ENCODE data around the gene LRRTM4.
"Not testable (repeated sequence)": the region's sequence is repeated elsewhere in the genome, so short reads cannot be mapped to it uniquely, and the experiment has no call there.

Gene LRRTM4

DNA sequence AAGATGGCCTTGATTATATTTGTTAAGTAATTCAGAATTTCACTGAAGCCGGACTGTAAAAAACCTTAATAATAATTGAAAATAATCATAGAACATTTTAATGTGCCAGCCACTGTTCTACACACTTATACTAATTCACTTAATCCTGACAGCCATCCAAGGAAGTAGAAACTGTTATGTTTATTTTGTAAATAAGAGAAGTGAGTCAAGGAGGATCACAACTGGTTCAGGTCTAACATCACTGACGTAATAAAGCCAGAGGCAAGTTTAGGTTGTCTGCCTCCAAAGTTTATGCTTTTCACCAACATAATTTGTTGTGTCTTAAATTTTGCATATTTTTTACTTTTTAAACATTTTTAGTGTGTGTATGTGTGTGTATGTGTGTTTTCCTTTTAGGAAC lies 436.1 kb downstream of the LRRTM4 start:
- no peak for DNase-seq (ENCODE audit: low spot score)

- no peak for DNase-seq (ENCODE audit: low spot score)
These were observed 436.6 kb downstream of the LRRTM4 start for GRCh38 chr2:77085561-77085960.

- no peak for DNase-seq (ENCODE audit: low spot score)
These were observed 440.6 kb downstream of the LRRTM4 start for GRCh38 chr2:77081597-77081996.

- DNase-seq (ENCODE audit: low spot score) = peak; percentile 37
These were observed 457.9 kb downstream of the LRRTM4 start for GRCh38 chr2:77064324-77064723.

- no peak for DNase-seq (ENCODE audit: low spot score)
These were observed 467.2 kb downstream of the LRRTM4 start for GRCh38 chr2:77054938-77055337.

DNA sequence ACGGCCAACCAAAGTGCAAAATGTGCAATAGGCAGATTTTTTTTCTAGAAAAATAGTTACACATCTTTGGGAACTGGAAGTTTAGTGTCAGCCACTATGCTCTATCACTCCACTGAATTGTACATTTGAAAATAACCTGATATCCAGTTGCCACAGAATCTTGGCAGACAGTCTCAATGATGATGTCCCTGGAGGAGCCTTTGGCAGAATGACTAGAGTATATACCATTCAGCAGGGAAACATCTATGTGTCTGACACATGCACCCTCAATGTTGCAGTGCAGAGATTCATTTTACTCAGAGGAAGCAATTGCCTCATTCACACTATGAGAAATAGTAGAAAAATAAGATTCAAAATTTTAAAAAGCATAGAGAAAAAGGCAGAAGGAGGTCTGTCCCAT lies 475.8 kb downstream of the LRRTM4 start:
- no peak for DNase-seq (ENCODE audit: low spot score)

DNA sequence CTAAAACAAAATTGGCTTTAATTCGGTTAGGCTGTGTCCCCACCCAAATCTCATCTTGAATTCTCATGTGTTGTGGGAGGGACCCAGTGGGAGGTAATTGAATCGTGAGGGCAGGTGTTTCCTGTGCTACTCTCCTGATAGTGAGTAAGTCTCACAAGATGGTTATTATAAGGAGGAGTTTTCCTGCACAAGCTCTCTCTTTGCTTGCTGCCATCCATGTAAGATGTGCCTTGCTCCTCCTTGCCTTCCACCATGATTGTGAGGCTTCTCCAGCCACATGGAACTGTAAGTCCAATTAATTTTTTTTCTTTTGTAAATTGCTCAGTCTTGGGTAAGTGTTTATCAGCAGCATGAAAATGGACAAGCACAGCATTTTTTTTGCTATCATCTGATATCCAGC lies 476.7 kb downstream of the LRRTM4 start:
- not testable (repeated sequence) for DNase-seq (ENCODE audit: low spot score)

DNA sequence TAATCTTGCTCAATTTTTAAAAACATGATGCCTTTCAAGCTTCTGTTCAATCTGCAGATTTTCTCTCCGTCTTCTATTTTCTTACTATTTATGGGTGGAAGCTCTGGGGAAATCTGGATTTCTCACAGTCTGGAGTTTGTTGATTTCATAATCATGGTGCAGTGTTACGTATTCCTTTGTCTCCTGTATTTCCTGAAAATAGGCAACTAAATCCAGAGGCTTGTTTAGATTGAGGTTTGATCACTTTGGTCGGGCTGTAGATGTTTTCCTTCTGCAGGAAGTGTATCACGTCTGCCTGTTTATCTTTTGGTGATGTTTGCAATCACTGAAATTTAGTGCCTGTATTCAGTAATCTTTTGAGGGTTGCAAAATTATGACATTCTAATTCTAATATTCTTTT lies 487.7 kb downstream of the LRRTM4 start:
- no peak for DNase-seq (ENCODE audit: low spot score)

DNA sequence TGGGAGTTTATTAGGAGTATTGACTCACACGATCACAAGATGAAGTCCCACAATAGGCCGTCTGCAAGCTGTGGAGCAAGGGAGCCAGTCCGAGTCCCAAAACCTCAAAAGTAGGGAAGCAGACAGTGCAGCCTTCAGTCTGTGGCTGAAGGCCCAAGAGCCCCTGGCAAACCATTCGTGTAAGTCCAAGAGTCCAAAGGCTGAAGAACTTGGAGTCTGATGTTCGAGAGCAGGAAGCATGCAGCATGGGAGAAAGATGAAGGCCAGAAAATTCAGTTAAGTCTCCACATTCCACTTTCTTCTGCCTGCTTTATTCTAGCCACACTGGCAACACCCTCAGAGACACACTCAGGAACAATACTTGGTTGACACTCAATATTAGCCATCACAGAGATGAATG lies 492.9 kb downstream of the LRRTM4 start:
- not testable (repeated sequence) for DNase-seq (ENCODE audit: low spot score)

DNA sequence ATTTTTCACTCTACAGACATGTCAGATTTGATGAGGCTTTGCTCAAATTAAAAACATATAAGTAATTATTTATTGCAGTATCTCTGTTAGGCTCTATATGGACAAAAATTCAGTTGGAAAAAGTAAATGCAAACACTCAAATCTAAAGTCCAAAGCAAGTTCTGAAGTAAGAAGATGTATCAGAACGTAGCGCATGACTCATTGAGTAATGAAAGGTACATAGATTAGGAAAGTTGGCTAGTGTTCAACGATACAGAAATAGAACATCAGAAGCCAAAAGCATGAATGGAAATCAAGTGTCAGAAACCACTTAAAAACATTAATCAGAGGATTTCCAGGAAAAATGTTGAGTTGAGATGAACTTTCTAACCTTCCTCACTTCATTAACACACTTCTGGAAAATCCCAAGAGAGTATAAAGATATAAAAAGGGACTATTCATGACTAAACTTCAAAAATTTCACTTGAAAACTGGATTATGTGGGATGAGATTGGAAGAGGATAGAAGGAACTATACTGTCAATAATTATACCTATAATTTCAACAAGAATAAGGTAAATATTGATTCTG lies 494.1 kb downstream of the LRRTM4 start:
- DNase-seq (ENCODE audit: low spot score) = peak; percentile 28

- no peak for DNase-seq (ENCODE audit: low spot score)
These were observed 496.5 kb downstream of the LRRTM4 start for GRCh38 chr2:77025714-77026113.

DNA sequence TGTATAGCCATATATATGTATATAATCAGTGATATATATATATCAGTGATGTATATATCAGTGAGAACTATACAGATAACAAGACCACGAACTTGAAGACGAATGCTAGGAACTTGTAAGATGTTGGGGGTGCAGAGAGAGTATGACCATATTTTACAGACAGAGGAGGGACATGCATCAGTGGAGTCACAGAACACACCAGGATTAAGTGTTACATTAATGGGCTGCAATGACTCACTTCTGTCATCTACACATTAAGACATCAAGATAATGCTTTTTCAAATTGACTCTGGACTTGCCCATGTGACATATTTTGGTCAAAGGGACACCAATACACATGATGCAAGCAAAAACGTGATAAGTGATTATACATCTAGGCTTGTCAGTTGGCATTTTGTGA lies 501.0 kb downstream of the LRRTM4 start:
- DNase-seq (ENCODE audit: low spot score) = no peak

DNA sequence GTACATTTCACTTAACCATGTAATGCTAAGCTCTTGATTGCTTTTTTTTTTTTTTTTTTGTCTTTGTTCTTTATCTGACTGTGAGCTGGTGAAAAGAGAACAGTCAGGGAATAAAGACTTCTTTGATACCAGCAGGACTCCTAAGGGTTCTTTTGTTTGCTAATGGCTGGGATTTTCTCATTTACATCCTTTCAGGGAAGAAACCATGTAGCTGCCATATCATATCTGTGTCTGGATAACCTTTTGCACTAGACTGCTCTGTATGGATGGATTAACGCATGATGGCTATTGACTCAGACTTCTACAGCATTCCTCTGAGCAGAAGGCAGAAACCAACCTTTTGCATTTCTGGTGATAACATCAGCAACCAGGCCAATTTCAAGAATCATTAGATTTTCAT lies 504.0 kb downstream of the LRRTM4 start:
- no peak for DNase-seq (ENCODE audit: low spot score)

GRCh38 chr2:77017355-77017745 lies 504.8 kb downstream of the LRRTM4 start:
- DNase-seq (ENCODE audit: low spot score) = no peak

DNA sequence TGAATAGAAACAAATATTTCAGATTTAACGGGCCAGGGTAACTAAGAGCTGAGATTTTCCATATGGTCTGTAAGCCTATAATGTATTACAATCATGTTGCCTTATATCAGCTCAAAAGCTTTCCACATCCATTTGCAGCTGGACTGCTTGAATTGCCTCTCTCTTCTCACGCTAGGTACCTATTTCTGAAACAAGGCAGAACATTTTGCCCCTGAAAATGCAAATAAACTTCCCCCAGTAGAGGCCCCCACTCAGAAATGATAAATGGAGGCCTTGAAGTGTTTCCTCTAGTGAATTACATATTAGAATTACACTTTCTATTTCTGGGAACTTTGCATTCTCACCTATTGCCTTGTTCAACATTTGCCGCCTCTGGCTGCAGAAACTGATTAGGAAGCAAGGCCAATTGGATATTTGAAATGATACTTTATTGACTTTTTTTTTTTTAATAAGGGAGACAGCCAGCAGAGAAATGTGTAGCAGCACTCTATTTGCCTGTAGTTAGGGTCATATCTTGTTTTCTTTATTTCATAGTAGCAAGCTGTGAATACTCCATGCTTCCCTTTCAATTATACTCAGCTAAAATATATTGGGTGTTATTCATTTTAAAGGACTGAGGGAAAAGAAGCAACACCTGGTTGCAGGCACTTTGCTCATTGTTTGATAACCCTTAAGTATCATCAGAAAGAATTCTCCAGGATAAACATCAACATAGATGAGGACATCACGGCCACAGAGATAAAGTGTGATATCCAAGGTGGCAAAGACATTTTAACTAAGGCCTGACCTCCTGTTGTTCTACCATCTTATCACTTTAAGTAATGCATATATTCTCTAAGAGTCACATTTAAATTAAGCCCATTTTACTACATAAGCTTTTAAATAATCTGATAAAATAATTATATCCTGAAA lies 505.5 kb downstream of the LRRTM4 start:
- no peak for DNase-seq (ENCODE audit: low spot score)

DNA sequence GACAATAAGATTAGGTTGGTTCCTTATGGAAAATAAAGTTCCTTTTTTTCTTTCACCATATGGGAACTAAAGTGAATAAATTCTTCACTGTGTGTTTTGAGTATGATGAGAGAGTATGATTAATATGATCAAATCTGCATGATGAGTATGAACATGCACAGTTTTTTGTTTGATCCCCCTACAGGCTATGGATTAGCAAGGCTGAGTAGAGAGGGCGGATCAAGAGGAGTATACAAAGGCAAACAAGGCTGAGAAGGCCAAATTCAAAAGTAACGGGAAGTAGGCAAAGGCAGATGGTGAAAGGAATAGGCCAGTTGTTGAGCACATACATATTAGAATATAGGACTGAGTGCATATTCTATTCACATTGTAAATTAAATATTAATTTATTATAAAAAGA lies 508.2 kb downstream of the LRRTM4 start:
- no peak for DNase-seq (ENCODE audit: low spot score)

GRCh38 chr2:77013457-77013856 lies 508.7 kb downstream of the LRRTM4 start:
- no peak for DNase-seq (ENCODE audit: low spot score)

- no peak for DNase-seq (ENCODE audit: low spot score)
These were observed 512.9 kb downstream of the LRRTM4 start for GRCh38 chr2:77009307-77009706.

DNA sequence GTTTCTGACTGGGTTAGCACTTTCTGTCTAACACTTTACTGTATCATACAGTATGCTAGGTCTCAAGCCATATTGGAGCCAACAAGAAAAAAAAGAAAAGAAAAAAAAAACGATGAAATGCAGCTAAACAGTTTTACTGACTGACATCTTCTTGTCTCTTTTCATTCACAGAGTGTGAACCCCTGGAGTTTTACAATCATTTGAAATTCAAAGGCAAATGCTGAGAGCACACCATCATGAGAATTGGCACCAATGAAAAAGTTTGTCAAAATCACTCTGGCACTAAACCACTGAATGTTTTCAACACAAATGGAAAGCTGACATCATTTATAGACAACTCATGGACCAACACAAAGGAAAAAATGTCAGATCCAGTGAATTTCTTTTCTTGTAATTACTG lies 513.3 kb downstream of the LRRTM4 start:
- DNase-seq (ENCODE audit: low spot score) = no peak

- DNase-seq (ENCODE audit: low spot score) = no peak
These were observed 514.5 kb downstream of the LRRTM4 start for GRCh38 chr2:77007686-77008085.

GRCh38 chr2:77005522-77005921 lies 516.7 kb downstream of the LRRTM4 start:
- DNase-seq (ENCODE audit: low spot score) = no peak

DNA sequence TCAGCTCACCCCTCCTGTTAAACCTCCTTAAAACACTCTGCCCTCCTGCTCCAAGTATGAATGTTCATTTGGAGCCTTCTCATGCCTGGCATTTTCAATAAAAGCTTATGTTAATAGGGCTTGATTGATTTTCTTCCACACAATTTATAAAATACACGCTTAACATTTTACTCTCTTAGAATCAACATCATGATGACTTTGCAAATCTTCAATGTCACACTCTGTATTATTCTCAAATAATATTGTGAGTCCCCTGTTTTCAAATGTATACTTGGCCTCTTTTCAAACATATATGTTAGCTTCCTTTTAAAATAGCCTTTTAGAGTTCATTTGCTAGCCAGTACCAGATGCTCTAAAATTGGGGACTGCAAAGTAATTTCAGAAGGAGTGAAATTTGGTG lies 520.3 kb downstream of the LRRTM4 start:
- no peak for DNase-seq (ENCODE audit: low spot score)

- no peak for DNase-seq (ENCODE audit: low spot score)
These were observed 523.5 kb downstream of the LRRTM4 start for GRCh38 chr2:76998704-76999103.

GRCh38 chr2:76998152-76998551 lies 524.0 kb downstream of the LRRTM4 start:
- DNase-seq (ENCODE audit: low spot score) = no peak

All from putamen (tissue), 1 donor.